Endothelial cell of umbilical vein (primary cell): ENCODE data around the gene KIF5C.

ENCODE experiments used
- EZH2 ChIP-seq: IDR thresholded peaks from 2 replicates; pipeline ENCODE4 v1.6.1; 2012; ENCODE audit warnings: borderline replicate concordance, low read depth, mild to moderate bottlenecking, moderate library complexity, low read length, inconsistent platforms; ENCODE audit not compliant: severe bottlenecking
- POLR2AphosphoS5 ChIP-seq: IDR thresholded peaks from 2 replicates; pipeline ENCODE4 v1.6.1; 2012; ENCODE audit warnings: low read depth, mild to moderate bottlenecking, control low read depth, low read length, moderate library complexity; ENCODE audit not compliant: insufficient read depth
- TF ChIP-seq, protein P1 (sequence below), 2 donors: IDR thresholded peaks; 1 replicate in 1 of 2; 2 replicates in 1 of 2; pipeline ENCODE4 v1.5.1; 2011; ENCODE audit warnings: low read length in 2 of 2, mild to moderate bottlenecking in 2 of 2, moderate library complexity in 2 of 2, control low read depth in 1 of 2, inconsistent platforms in 1 of 2, low read depth in 1 of 2; ENCODE audit not compliant: insufficient read depth in 1 of 2; ENCODE audit errors: extremely low read depth in 1 of 2

DNA sequence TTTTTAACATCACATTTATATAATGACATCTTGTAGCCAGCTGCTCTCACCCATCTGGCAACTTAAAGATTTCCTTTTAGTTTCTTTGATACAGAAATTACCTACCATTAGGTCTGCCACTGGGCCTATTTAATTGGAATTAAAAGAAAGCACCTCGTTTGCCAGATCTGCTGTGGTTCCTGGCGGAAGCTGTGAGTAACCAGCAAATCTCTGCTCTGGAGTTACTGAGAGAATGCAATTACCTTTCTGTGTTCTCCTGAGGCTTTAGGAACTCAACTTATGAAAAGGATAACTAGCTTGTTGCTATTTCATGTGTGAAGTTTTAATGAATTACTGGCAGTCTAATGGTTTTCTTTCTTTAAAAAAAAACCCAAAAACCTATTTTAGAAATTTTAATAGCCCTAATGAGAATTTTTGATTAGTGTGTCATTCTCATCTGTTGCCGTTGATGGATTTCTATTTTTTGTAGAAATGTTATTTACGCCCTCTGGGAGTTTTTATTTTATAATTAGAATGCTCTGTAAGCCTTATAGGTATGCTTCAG, 93.8 kb downstream of the KIF5C start:
- no peak for TF ChIP-seq EZH2
- TF ChIP-seq, protein P1, sequence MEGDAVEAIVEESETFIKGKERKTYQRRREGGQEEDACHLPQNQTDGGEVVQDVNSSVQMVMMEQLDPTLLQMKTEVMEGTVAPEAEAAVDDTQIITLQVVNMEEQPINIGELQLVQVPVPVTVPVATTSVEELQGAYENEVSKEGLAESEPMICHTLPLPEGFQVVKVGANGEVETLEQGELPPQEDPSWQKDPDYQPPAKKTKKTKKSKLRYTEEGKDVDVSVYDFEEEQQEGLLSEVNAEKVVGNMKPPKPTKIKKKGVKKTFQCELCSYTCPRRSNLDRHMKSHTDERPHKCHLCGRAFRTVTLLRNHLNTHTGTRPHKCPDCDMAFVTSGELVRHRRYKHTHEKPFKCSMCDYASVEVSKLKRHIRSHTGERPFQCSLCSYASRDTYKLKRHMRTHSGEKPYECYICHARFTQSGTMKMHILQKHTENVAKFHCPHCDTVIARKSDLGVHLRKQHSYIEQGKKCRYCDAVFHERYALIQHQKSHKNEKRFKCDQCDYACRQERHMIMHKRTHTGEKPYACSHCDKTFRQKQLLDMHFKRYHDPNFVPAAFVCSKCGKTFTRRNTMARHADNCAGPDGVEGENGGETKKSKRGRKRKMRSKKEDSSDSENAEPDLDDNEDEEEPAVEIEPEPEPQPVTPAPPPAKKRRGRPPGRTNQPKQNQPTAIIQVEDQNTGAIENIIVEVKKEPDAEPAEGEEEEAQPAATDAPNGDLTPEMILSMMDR (IDR thresholded peaks at IDR 0.05; ENCODE audit: extremely low read depth in 1 of 2, insufficient read depth in 1 of 2, low read depth in 1 of 2, low read length in 2 of 2): no peak
- TF ChIP-seq POLR2AphosphoS5: no peak
